Body of pancreas (tissue), 4 donors: ENCODE data around the gene CREB3L2.

ENCODE experiments used
- POLR2A ChIP-seq, 3 donors: fragments of 450-650 bp; IDR thresholded peaks; one replicate each; pipeline ENCODE4 v1.6.1; 2016; ENCODE audit warnings: antibody characterized with exemption in 3 of 3, mild to moderate bottlenecking in 2 of 3
- TF ChIP-seq, protein P1 (sequence below), 7 experiments: fragments of 450-650 bp in 4 of 7; fragments of 200-600 bp in 3 of 7; sonication (generic) in 3 of 7; IDR thresholded peaks; one replicate each; pipeline ENCODE4 v1.5.1; 2016 to 2019; ENCODE audit warnings: antibody characterized with exemption in 7 of 7

DNA sequence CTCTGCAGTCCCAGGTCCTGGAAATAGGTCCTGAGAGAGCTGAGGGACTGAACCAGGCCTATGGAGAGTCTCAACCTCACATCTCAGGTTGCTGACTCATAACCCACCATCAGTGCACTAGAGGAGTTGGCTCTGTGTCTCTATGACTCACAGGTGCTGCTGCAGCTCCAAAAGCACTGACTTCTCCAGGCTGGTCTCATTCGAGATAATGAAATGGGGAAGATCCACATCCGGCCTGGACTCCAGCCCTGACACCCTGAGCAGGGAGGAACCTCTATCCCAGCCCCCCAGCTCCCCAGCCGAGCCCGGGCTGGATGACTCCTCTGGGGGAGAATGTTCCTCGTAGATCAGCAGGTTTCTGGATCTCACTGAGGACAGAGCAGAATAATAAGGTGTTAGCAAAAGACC is 119.6 kb downstream of the CREB3L2 start:
- TF ChIP-seq, protein P1, sequence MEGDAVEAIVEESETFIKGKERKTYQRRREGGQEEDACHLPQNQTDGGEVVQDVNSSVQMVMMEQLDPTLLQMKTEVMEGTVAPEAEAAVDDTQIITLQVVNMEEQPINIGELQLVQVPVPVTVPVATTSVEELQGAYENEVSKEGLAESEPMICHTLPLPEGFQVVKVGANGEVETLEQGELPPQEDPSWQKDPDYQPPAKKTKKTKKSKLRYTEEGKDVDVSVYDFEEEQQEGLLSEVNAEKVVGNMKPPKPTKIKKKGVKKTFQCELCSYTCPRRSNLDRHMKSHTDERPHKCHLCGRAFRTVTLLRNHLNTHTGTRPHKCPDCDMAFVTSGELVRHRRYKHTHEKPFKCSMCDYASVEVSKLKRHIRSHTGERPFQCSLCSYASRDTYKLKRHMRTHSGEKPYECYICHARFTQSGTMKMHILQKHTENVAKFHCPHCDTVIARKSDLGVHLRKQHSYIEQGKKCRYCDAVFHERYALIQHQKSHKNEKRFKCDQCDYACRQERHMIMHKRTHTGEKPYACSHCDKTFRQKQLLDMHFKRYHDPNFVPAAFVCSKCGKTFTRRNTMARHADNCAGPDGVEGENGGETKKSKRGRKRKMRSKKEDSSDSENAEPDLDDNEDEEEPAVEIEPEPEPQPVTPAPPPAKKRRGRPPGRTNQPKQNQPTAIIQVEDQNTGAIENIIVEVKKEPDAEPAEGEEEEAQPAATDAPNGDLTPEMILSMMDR (IDR thresholded peaks at IDR 0.05), result no peak
- no peak for TF ChIP-seq POLR2A (IDR thresholded peaks at IDR 0.05)
